ENCODE measurements around the gene SERPINI1. TPM values are rescaled to one million over a fixed set of nuclear protein-coding genes. Genes with fewer than 3 reads are reported as not detected.

SERPINI1 gene
- polyA plus RNA-seq, 3 donors: 0.12 to 1.6 (median 0.27) TPM

GRCh38 chr3:167736264-167736787 lies 805 bp downstream of the SERPINI1 start:
- Mint-ChIP-seq H3K9me3 (no peaks in the 10 kb centered on the region), H3K4me1 (peaks cover 20% of the 10 kb centered on the region), H3K27ac (no peak overlapping the region), H3K36me3 (peaks cover 5 to 8% of the 10 kb centered on the region in 2 donors), H3K4me3 (no peak overlapping the region), H3K27me3 (ENCODE audit: low read depth in 3 of 3) (peaks cover 0 to 1% (median 1%) of the 10 kb centered on the region in 3 donors)
- Histone ChIP-seq H3K9ac (ENCODE audit: insufficient read depth, low read length, poor library complexity, severe bottlenecking) (no peak overlapping the region), H3K79me2 (ENCODE audit: insufficient read depth, low read length) (peaks cover 34% of the 10 kb centered on the region), H2AFZ (ENCODE audit: insufficient read depth, low read depth, low read length, poor library complexity, severe bottlenecking) (peak overlapping the region; percentile 99), H3K36me3 (replicated peaks in 1 of 2; ENCODE audit: control insufficient read depth in 1 of 2, insufficient read depth in 2 of 2, low read length in 2 of 2) (no peaks in the 10 kb centered on the region), H4K20me1 (ENCODE audit: insufficient read depth, low read length) (peaks cover 22% of the 10 kb centered on the region), H3K4me3 (replicated peaks in 1 of 3; ENCODE audit: low read depth in 2 of 3, low read length in 3 of 3) (peak overlapping the region in 1 of 3 experiments; percentile 93), H3K27me3 (ENCODE audit: control insufficient read depth in 2 of 2, insufficient read depth in 2 of 2, low read length in 2 of 2) (no peaks in the 10 kb centered on the region), H3K4me2 (replicated peaks; ENCODE audit: extremely low read depth, low read length, poor library complexity, severe bottlenecking) (peak overlapping the region; percentile 92), H3K27ac (ENCODE audit: low read depth in 1 of 2, low read length in 2 of 2) (no peak overlapping the region), H3K9me3 (replicated peaks in 1 of 2; ENCODE audit: control insufficient read depth in 1 of 2, insufficient read depth in 1 of 2, low read length in 2 of 2) (no peaks in the 10 kb centered on the region), H3K4me1 (ENCODE audit: control insufficient read depth in 1 of 2, insufficient read depth in 2 of 2, low read length in 2 of 2) (peaks cover 16 to 26% of the 10 kb centered on the region in 2 donors)
- 40% methylated on average over 2 of the region's 7 CpGs for WGBS (ENCODE audit: insufficient coverage)
- TF ChIP-seq CTCF (IDR thresholded peaks at IDR 0.05): no peak
- intact Hi-C loops (cut with micrococcal nuclease): loop anchor here in 1 of 2 donors (10.0 kb wide), 1 partner anchor 128 kb away; no protein-coding TSS in a partner anchor
- DNase-seq: no peak

- H3K27ac ChIP-seq (ENCODE audit: low read depth in 1 of 2, low read length in 2 of 2): no peak overlapping the region
- H3K36me3 ChIP-seq (replicated peaks in 1 of 2; ENCODE audit: control insufficient read depth in 1 of 2, insufficient read depth in 2 of 2, low read length in 2 of 2): no peaks in the 10 kb centered on the region
- H3K4me1 Mint-ChIP-seq: peaks cover 15% of the 10 kb centered on the region
- no peak overlapping the region for H3K4me3 Mint-ChIP-seq
- H3K4me1 ChIP-seq (ENCODE audit: control insufficient read depth in 1 of 2, insufficient read depth in 2 of 2, low read length in 2 of 2): peaks cover 16 to 26% of the 10 kb centered on the region in 2 donors
- H3K4me3 ChIP-seq (replicated peaks in 1 of 3; ENCODE audit: low read depth in 2 of 3, low read length in 3 of 3): no peak overlapping the region
- H3K9me3 Mint-ChIP-seq: no peaks in the 10 kb centered on the region
- H3K36me3 Mint-ChIP-seq: peaks cover 2 to 5% of the 10 kb centered on the region in 2 donors
- peaks cover 16% of the 10 kb centered on the region for H4K20me1 ChIP-seq (ENCODE audit: insufficient read depth, low read length)
- intact Hi-C loops (cut with micrococcal nuclease): loop anchor here in 1 of 2 donors (10.0 kb wide), 1 partner anchor 128 kb away; no protein-coding TSS in a partner anchor
- no peak for TF ChIP-seq CTCF (IDR thresholded peaks at IDR 0.05)
- no peaks in the 10 kb centered on the region for H3K27me3 ChIP-seq (ENCODE audit: control insufficient read depth in 2 of 2, insufficient read depth in 2 of 2, low read length in 2 of 2)
- H3K79me2 ChIP-seq (ENCODE audit: insufficient read depth, low read length): peaks cover 27% of the 10 kb centered on the region
- no peak for DNase-seq
- H3K9ac ChIP-seq (ENCODE audit: insufficient read depth, low read length, poor library complexity, severe bottlenecking): no peak overlapping the region
- H2AFZ ChIP-seq (ENCODE audit: insufficient read depth, low read depth, low read length, poor library complexity, severe bottlenecking): no peak overlapping the region
- no peak overlapping the region for H3K27ac Mint-ChIP-seq
- no peaks in the 10 kb centered on the region for H3K9me3 ChIP-seq (replicated peaks in 1 of 2; ENCODE audit: control insufficient read depth in 1 of 2, insufficient read depth in 1 of 2, low read length in 2 of 2)
- H3K27me3 Mint-ChIP-seq (ENCODE audit: low read depth in 3 of 3): peaks cover 0 to 1% (median 1%) of the 10 kb centered on the region in 3 donors
- H3K4me2 ChIP-seq (replicated peaks; ENCODE audit: extremely low read depth, low read length, poor library complexity, severe bottlenecking): no peak overlapping the region
- WGBS (ENCODE audit: insufficient coverage): no CpG with 5 or more reads among the region's 2 CpGs
These were observed 1.5 kb downstream of the SERPINI1 start for GRCh38 chr3:167736997-167737396.

Measured in CD14-positive monocyte (primary cell).